ENCODE measurements around the gene CLEC14A.

CLEC14A gene

GRCh38 chr14:38290601-38291188 lies 34.8 kb upstream of the CLEC14A start:
- H3K4me3 ChIP-seq (replicated peaks; ENCODE audit: low read depth, low read length): no peak overlapping the region
- DNase-seq (ENCODE audit: extremely low read depth, insufficient read length): no peak
- H3K36me3 ChIP-seq (ENCODE audit: control insufficient read depth, insufficient read depth, low read length): no peaks in the 10 kb centered on the region
- TF ChIP-seq CTCF (IDR thresholded peaks at IDR 0.05; ENCODE audit: insufficient read depth, low read length, poor library complexity, severe bottlenecking): no peak
- no peaks in the 10 kb centered on the region for H3K27me3 ChIP-seq (replicated peaks; ENCODE audit: control insufficient read depth, insufficient read depth, low read length)

GRCh38 chr14:38286452-38286851 lies 30.6 kb upstream of the CLEC14A start:
- Histone ChIP-seq H3K4me3 (replicated peaks; ENCODE audit: low read depth, low read length) (no peak overlapping the region), H3K36me3 (ENCODE audit: control insufficient read depth, insufficient read depth, low read length) (no peaks in the 10 kb centered on the region), H3K27me3 (replicated peaks; ENCODE audit: control insufficient read depth, insufficient read depth, low read length) (no peaks in the 10 kb centered on the region)
- DNase-seq (ENCODE audit: extremely low read depth, insufficient read length): no peak
- no peak for TF ChIP-seq CTCF (IDR thresholded peaks at IDR 0.05; ENCODE audit: insufficient read depth, low read length, poor library complexity, severe bottlenecking)

- no peak for DNase-seq (ENCODE audit: extremely low read depth, insufficient read length)
- H3K4me3 ChIP-seq (replicated peaks; ENCODE audit: low read depth, low read length): no peak overlapping the region
- no peaks in the 10 kb centered on the region for H3K27me3 ChIP-seq (replicated peaks; ENCODE audit: control insufficient read depth, insufficient read depth, low read length)
- no peak for TF ChIP-seq CTCF (IDR thresholded peaks at IDR 0.05; ENCODE audit: insufficient read depth, low read length, poor library complexity, severe bottlenecking)
- H3K36me3 ChIP-seq (ENCODE audit: control insufficient read depth, insufficient read depth, low read length): no peaks in the 10 kb centered on the region
Observed at GRCh38 chr14:38285962-38286361, 30.1 kb upstream of the CLEC14A start.

GRCh38 chr14:38282936-38283335 lies 27.0 kb upstream of the CLEC14A start:
- Histone ChIP-seq H3K36me3 (ENCODE audit: control insufficient read depth, insufficient read depth, low read length) (no peaks in the 10 kb centered on the region), H3K27me3 (replicated peaks; ENCODE audit: control insufficient read depth, insufficient read depth, low read length) (no peaks in the 10 kb centered on the region), H3K4me3 (replicated peaks; ENCODE audit: low read depth, low read length) (no peak overlapping the region)
- TF ChIP-seq CTCF (IDR thresholded peaks at IDR 0.05; ENCODE audit: insufficient read depth, low read length, poor library complexity, severe bottlenecking): no peak
- DNase-seq (ENCODE audit: extremely low read depth, insufficient read length): no peak

- no peak for TF ChIP-seq CTCF (IDR thresholded peaks at IDR 0.05; ENCODE audit: insufficient read depth, low read length, poor library complexity, severe bottlenecking)
- Histone ChIP-seq H3K4me3 (replicated peaks; ENCODE audit: low read depth, low read length) (no peak overlapping the region), H3K36me3 (ENCODE audit: control insufficient read depth, insufficient read depth, low read length) (no peaks in the 10 kb centered on the region), H3K27me3 (replicated peaks; ENCODE audit: control insufficient read depth, insufficient read depth, low read length) (no peaks in the 10 kb centered on the region)
- no peak for DNase-seq (ENCODE audit: extremely low read depth, insufficient read length)
Observed at GRCh38 chr14:38280081-38280480, 24.2 kb upstream of the CLEC14A start.

- DNase-seq (ENCODE audit: extremely low read depth, insufficient read length): no peak
Observed at GRCh38 chr14:38279572-38279971, 23.7 kb upstream of the CLEC14A start.

More at GRCh38 chr14:38279572-38279971, 23.7 kb upstream of the CLEC14A start:
- H3K36me3 ChIP-seq (ENCODE audit: control insufficient read depth, insufficient read depth, low read length): no peaks in the 10 kb centered on the region
- TF ChIP-seq CTCF (IDR thresholded peaks at IDR 0.05; ENCODE audit: insufficient read depth, low read length, poor library complexity, severe bottlenecking): no peak
- H3K4me3 ChIP-seq (replicated peaks; ENCODE audit: low read depth, low read length): no peak overlapping the region
- no peaks in the 10 kb centered on the region for H3K27me3 ChIP-seq (replicated peaks; ENCODE audit: control insufficient read depth, insufficient read depth, low read length)
